Neural cell (in vitro differentiated cells): Measurements from ENCODE around the gene NCR3LG1.

Experiments used
- CTCF ChIP-seq: fragments of 450-650 bp; IDR thresholded peaks from 2 replicates; pipeline ENCODE4 v1.5.1; 2014; ENCODE audit warnings: antibody characterized with exemption, mild to moderate bottlenecking, moderate library complexity; ENCODE audit not compliant: poor library complexity, severe bottlenecking
- POLR2AphosphoS5 ChIP-seq: IDR thresholded peaks from 2 replicates; pipeline ENCODE4 v1.6.1; 2012
- REST ChIP-seq: IDR thresholded peaks from 2 replicates; pipeline ENCODE4 v1.6.1; 2012; ENCODE audit warnings: borderline replicate concordance

GRCh38 chr11:17383461-17383860, 31.9 kb downstream of the NCR3LG1 start:
- TF ChIP-seq REST (no peak), CTCF (no peak), POLR2AphosphoS5 (no peak)
